ENCODE data around the gene PLCL1. TPM values are rescaled to one million over a fixed set of nuclear protein-coding genes. Genes with fewer than 3 reads are reported as not detected.

The PLCL1 gene
- total RNA-seq, 1 donor from 2014 or later, result 0.50 TPM

- Mint-ChIP-seq H3K36me3 (ENCODE audit: low read depth) (no peaks in the 10 kb centered on the region), H3K27me3 (ENCODE audit: low read depth) (peaks cover 23% of the 10 kb centered on the region), H3K4me3 (ENCODE audit: unreplicated experiment) (no peak overlapping the region), H3K27ac (ENCODE audit: unreplicated experiment) (no peak overlapping the region), H3K9me3 (ENCODE audit: low read depth) (no peaks in the 10 kb centered on the region), H3K4me1 (ENCODE audit: low read depth) (no peaks in the 10 kb centered on the region)
- DNase-seq (ENCODE audit: low spot score), result no peak
- no peak for TF ChIP-seq CTCF (IDR thresholded peaks at IDR 0.05)
These were observed 249.4 kb downstream of the PLCL1 start for GRCh38 chr2:198053776-198054175.

- H3K27me3 Mint-ChIP-seq (ENCODE audit: low read depth), result peaks cover 23% of the 10 kb centered on the region
- H3K4me3 Mint-ChIP-seq (ENCODE audit: unreplicated experiment), result no peak overlapping the region
- H3K9me3 Mint-ChIP-seq (ENCODE audit: low read depth), result no peaks in the 10 kb centered on the region
- no peak overlapping the region for H3K27ac Mint-ChIP-seq (ENCODE audit: unreplicated experiment)
- peak; percentile 67 for TF ChIP-seq CTCF (IDR thresholded peaks at IDR 0.05)
- no peaks in the 10 kb centered on the region for H3K4me1 Mint-ChIP-seq (ENCODE audit: low read depth)
- no peaks in the 10 kb centered on the region for H3K36me3 Mint-ChIP-seq (ENCODE audit: low read depth)
- no peak for DNase-seq (ENCODE audit: low spot score)
These were observed 249.9 kb downstream of the PLCL1 start for GRCh38 chr2:198054299-198054698.

GRCh38 chr2:198055716-198056115, 251.3 kb downstream of the PLCL1 start:
- Mint-ChIP-seq H3K36me3 (ENCODE audit: low read depth) (no peaks in the 10 kb centered on the region), H3K9me3 (ENCODE audit: low read depth) (no peaks in the 10 kb centered on the region), H3K4me1 (ENCODE audit: low read depth) (no peaks in the 10 kb centered on the region), H3K27me3 (ENCODE audit: low read depth) (peaks cover 33% of the 10 kb centered on the region), H3K4me3 (ENCODE audit: unreplicated experiment) (no peak overlapping the region), H3K27ac (ENCODE audit: unreplicated experiment) (no peak overlapping the region)
- TF ChIP-seq CTCF (IDR thresholded peaks at IDR 0.05), result no peak
- DNase-seq (ENCODE audit: low spot score), result no peak

GRCh38 chr2:198056836-198057235, 252.4 kb downstream of the PLCL1 start:
- TF ChIP-seq CTCF (IDR thresholded peaks at IDR 0.05), result no peak
- H3K9me3 Mint-ChIP-seq (ENCODE audit: low read depth), result no peaks in the 10 kb centered on the region
- DNase-seq (ENCODE audit: low spot score), result no peak
- no peaks in the 10 kb centered on the region for H3K36me3 Mint-ChIP-seq (ENCODE audit: low read depth)
- H3K27me3 Mint-ChIP-seq (ENCODE audit: low read depth), result peaks cover 36% of the 10 kb centered on the region
- no peak overlapping the region for H3K4me3 Mint-ChIP-seq (ENCODE audit: unreplicated experiment)
- no peak overlapping the region for H3K27ac Mint-ChIP-seq (ENCODE audit: unreplicated experiment)
- no peaks in the 10 kb centered on the region for H3K4me1 Mint-ChIP-seq (ENCODE audit: low read depth)

- no peak overlapping the region for H3K27ac Mint-ChIP-seq (ENCODE audit: unreplicated experiment)
- H3K4me3 Mint-ChIP-seq (ENCODE audit: unreplicated experiment), result no peak overlapping the region
- no peaks in the 10 kb centered on the region for H3K36me3 Mint-ChIP-seq (ENCODE audit: low read depth)
- no peaks in the 10 kb centered on the region for H3K9me3 Mint-ChIP-seq (ENCODE audit: low read depth)
- no peak for TF ChIP-seq CTCF (IDR thresholded peaks at IDR 0.05)
- DNase-seq (ENCODE audit: low spot score), result no peak
- no peaks in the 10 kb centered on the region for H3K4me1 Mint-ChIP-seq (ENCODE audit: low read depth)
- peaks cover 36% of the 10 kb centered on the region for H3K27me3 Mint-ChIP-seq (ENCODE audit: low read depth)
These were observed 255.4 kb downstream of the PLCL1 start for GRCh38 chr2:198059800-198060199.
